Thoracic aorta (tissue), 2 donors: ENCODE data around the gene TMEM88. TPM values are rescaled to one million over a fixed set of nuclear protein-coding genes. Genes with fewer than 3 reads are reported as not detected.

ENCODE experiments used
- ATAC-seq: fragments of 150-250 bp; one replicate; pipeline ENCODE4 v1.8.0; 2017; ENCODE audit warnings: low read depth; ENCODE audit not compliant: insufficient number of reproducible peaks, low FRiP score
- DNase-seq: peaks from one replicate; pipeline ENCODE4 v3.0.0-alpha.2; 2020; ENCODE audit warnings: low spot score
- H3K27ac ChIP-seq, 2 donors: fragments of 200-600 bp; sonication (generic); 1 replicate in 1 of 2; 2 replicates in 1 of 2; pipeline ENCODE4 v1.5.1; 2016; ENCODE audit warnings: mild to moderate bottlenecking in 2 of 2, moderate library complexity in 2 of 2
- H3K27me3 ChIP-seq: fragments of 200-600 bp; sonication (generic); replicated peaks from 2 replicates; pipeline ENCODE4 v1.6.0; 2016; ENCODE audit warnings: mild to moderate bottlenecking; ENCODE audit not compliant: insufficient read depth
- H3K36me3 ChIP-seq: fragments of 200-600 bp; sonication (generic); one replicate; pipeline ENCODE4 v1.5.1; 2016
- H3K4me1 ChIP-seq, 2 donors: fragments of 200-600 bp; sonication (generic); 1 replicate in 1 of 2; 2 replicates in 1 of 2; pipeline versions ENCODE4 v1.5.1 to v1.6.0; 2016; ENCODE audit warnings: low read depth in 2 of 2, mild to moderate bottlenecking in 1 of 2; ENCODE audit not compliant: control insufficient read depth in 1 of 2
- H3K4me3 ChIP-seq: fragments of 200-600 bp; sonication (generic); 2 replicates; pipeline ENCODE4 v1.5.1; 2016; ENCODE audit warnings: mild to moderate bottlenecking
- H3K9me3 ChIP-seq: fragments of 200-600 bp; sonication (generic); 2 replicates; pipeline ENCODE4 v1.5.1; 2016
- total RNA-seq, 2 donors: library from RNA; depleted of rRNA; stranded (reverse); fragments of >200 nt; gene quantifications; one replicate each; pipeline versions ENCODE4 v1.1.0 to v1.2.3, GENCODE V29; 2016
- TF ChIP-seq, protein P1 (sequence below): fragments of 200-600 bp; sonication (generic); IDR thresholded peaks from one replicate; pipeline ENCODE4 v1.5.1; 2019; ENCODE audit warnings: antibody characterized with exemption

Gene TMEM88
- total RNA-seq, 2 donors from 2014 or later, result 4.1 to 21.9 TPM

DNA sequence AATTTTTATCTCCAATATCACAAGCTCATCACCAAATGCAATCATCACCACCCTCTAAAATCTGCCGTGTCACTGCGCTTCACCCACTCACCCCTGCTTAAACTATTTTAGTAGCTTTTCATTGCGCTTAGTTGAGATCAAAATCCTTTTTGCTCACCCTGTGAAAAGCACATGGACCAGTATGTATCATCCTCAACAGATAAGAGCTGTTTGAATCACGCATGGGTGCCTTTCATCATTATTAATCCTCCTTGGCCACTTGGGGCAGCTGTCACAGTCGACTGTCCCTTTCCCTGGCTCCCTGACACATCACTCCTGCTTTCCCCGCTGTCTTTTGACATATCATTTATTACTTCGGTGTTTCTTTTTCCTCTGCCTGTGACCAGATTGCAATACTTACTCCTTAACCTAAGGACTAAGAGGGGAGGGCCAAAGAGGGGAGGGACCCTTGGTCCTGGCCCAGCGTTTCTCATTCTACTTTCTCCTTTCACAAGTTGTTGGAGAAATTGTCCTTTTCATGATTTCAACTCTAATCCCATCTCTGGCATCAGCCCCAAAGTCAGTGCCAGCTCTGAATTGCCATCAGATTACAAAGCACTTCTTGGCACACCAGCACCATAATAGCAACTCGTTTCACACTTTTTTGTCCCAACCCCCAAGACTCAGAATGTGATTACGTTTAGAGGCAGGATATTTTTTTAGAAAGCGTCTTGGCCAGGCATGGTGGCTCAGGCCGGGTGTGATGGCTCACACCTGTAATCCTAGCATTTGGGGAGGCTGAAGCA, 29.5 kb upstream of the TMEM88 start:
- DNase-seq (no peak), ATAC-seq (no peak)
- TF ChIP-seq, protein P1, sequence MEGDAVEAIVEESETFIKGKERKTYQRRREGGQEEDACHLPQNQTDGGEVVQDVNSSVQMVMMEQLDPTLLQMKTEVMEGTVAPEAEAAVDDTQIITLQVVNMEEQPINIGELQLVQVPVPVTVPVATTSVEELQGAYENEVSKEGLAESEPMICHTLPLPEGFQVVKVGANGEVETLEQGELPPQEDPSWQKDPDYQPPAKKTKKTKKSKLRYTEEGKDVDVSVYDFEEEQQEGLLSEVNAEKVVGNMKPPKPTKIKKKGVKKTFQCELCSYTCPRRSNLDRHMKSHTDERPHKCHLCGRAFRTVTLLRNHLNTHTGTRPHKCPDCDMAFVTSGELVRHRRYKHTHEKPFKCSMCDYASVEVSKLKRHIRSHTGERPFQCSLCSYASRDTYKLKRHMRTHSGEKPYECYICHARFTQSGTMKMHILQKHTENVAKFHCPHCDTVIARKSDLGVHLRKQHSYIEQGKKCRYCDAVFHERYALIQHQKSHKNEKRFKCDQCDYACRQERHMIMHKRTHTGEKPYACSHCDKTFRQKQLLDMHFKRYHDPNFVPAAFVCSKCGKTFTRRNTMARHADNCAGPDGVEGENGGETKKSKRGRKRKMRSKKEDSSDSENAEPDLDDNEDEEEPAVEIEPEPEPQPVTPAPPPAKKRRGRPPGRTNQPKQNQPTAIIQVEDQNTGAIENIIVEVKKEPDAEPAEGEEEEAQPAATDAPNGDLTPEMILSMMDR, result no peak
- no peaks in the 10 kb centered on the region for H3K27me3 ChIP-seq
- no peak overlapping the region for H3K27ac ChIP-seq
- H3K4me3 ChIP-seq, result no peak overlapping the region
- peaks cover 3 to 10% of the 10 kb centered on the region in 2 donors for H3K4me1 ChIP-seq
- no peaks in the 10 kb centered on the region for H3K9me3 ChIP-seq
- H3K36me3 ChIP-seq, result no peaks in the 10 kb centered on the region

DNA sequence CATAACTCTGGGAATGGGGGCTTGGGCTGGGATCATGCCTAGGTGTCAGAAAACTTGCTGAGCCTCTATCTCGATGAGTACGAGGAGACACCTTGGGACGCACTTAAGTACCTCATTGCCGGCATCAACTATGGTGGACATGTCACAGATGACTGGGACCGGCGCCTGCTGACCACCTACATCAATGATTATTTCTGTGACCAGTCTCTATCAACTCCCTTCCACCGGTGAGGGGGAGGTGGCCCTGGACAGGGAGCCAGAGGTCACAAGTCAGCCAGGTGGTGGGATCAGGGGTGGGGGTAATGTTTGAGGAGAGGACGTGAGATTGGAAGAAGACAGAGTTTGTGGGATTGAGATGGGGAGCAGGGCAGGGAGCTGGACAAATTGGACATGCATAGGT, 24.2 kb upstream of the TMEM88 start:
- ATAC-seq, result no peak
- no peaks in the 10 kb centered on the region for H3K9me3 ChIP-seq
- H3K4me1 ChIP-seq, result peaks cover 3 to 6% of the 10 kb centered on the region in 2 donors
- no peaks in the 10 kb centered on the region for H3K36me3 ChIP-seq
- no peak overlapping the region for H3K4me3 ChIP-seq
- no peak for DNase-seq
- no peaks in the 10 kb centered on the region for H3K27me3 ChIP-seq
- TF ChIP-seq, protein P1, result no peak
- H3K27ac ChIP-seq, result no peak overlapping the region

DNA sequence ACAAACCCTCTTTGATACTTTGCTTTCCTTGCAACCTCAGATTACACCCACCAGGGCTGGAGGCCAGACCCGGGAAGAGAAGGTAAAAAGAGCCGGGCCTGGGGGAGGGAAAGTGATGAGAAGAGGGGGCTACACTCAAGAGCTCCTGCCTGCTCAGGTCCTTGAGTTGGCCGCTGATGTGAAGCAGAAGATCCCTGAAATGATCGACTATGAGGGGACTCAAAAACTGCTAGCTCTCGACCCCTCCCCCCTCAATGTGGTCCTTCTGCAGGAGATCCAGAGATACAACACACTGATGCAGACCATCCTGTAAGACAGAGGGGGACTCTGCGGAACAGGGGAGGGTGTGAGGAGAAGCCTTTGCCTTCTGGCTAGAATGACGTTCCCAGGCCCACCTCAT, 23.6 kb upstream of the TMEM88 start:
- TF ChIP-seq, protein P1, result no peak
- DNase-seq, result no peak
- Histone ChIP-seq H3K4me1 (peaks cover under 1 to 2% of the 10 kb centered on the region in 2 donors), H3K36me3 (no peaks in the 10 kb centered on the region), H3K27ac (no peak overlapping the region), H3K27me3 (no peaks in the 10 kb centered on the region), H3K9me3 (no peaks in the 10 kb centered on the region), H3K4me3 (no peak overlapping the region)
- ATAC-seq, result no peak

DNA sequence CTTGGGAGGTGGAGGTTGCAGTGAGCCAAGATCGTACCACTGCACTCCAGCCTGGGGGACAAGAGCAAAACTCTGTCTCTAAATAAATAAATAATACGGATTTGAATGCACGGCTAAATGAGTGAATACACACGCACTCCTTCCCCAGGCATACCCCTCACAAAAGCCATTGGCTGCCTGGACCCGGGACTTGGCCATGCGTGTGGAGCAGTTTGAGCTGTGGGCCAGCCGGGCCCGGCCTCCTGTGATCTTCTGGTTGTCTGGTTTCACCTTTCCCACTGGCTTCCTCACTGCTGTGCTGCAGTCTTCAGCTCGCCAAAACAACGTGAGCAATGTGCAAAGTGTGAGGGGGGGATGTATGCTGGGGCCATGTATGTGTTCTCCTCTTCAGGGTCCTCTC, 22.4 kb upstream of the TMEM88 start:
- H3K4me1 ChIP-seq, result peaks cover 12 to 14% of the 10 kb centered on the region in 2 donors
- H3K36me3 ChIP-seq, result no peaks in the 10 kb centered on the region
- no peaks in the 10 kb centered on the region for H3K27me3 ChIP-seq
- no peaks in the 10 kb centered on the region for H3K9me3 ChIP-seq
- TF ChIP-seq, protein P1, result no peak
- DNase-seq, result no peak
- ATAC-seq, result no peak
- no peak overlapping the region for H3K27ac ChIP-seq
- no peak overlapping the region for H3K4me3 ChIP-seq

DNA sequence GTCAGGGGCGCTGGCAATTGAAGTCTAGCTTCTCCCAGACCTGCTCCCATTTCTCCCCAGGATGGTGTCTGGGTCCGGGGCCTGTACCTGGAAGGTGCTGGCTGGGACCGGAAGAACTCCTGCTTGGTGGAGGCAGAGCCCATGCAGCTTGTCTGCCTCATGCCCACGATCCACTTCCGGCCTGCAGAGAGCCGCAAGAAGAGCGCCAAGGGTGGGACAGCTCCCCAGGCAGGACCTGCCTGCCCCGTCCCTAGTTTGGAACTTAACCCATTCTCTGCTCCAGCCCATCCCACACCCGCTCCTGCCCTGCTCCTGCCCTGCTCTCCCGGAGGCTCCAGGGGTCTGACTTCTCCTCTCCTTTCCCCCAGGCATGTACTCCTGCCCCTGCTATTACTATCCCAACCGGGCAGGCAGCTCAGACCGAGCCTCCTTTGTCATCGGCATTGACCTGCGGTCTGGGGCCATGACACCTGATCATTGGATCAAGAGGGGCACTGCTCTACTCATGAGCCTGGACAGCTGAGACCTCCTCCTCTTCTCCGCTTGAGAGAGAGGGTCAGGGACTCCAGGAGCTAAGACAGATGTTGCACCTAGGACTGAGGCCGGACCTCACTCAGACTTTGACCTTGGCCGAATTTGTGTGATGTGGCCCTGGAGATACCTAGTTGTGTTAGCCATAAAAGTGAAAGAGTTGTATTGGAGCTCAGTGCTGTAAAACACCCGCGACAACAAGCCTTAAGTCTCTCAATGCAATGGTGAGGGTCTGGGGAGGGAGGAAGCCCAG, 21.7 kb upstream of the TMEM88 start:
- TF ChIP-seq, protein P1, result no peak
- DNase-seq (no peak), ATAC-seq (no peak)
- peaks cover 17 to 19% of the 10 kb centered on the region in 2 donors for H3K4me1 ChIP-seq
- H3K27me3 ChIP-seq, result no peaks in the 10 kb centered on the region
- H3K27ac ChIP-seq, result peak overlapping the region in 1 of 2 donors; percentile 95
- H3K4me3 ChIP-seq, result peak overlapping the region; percentile 80
- no peaks in the 10 kb centered on the region for H3K9me3 ChIP-seq
- H3K36me3 ChIP-seq, result no peaks in the 10 kb centered on the region
